ENCODE results near the gene TBKBP1. TPM values are rescaled to one million over a fixed set of nuclear protein-coding genes. Genes with fewer than 3 reads are reported as not detected.

TBKBP1 gene
- total RNA-seq, 1 experiment from 2014 or later = 16.3 TPM

- Histone ChIP-seq H3K27me3 (ENCODE audit: control insufficient read depth, insufficient read depth, low read length) (no peaks in the 10 kb centered on the region; the same call in 1 of the 2 replicates), H3K4me3 (ENCODE audit: insufficient read depth, low read depth, low read length) (no peak overlapping the region), H3K36me3 (replicated peaks; ENCODE audit: control insufficient read depth, insufficient read depth, low read length) (no peaks in the 10 kb centered on the region)
- no peak for DNase-seq
These were observed 15.6 kb downstream of the TBKBP1 start for GRCh38 chr17:47709594-47709993.

- DNase-seq = no peak
- Histone ChIP-seq H3K36me3 (replicated peaks; ENCODE audit: control insufficient read depth, insufficient read depth, low read length) (no peaks in the 10 kb centered on the region), H3K27me3 (ENCODE audit: control insufficient read depth, insufficient read depth, low read length) (no peaks in the 10 kb centered on the region; the same call in 1 of the 2 replicates), H3K4me3 (ENCODE audit: insufficient read depth, low read depth, low read length) (no peak overlapping the region)
These were observed 17.6 kb downstream of the TBKBP1 start for GRCh38 chr17:47711366-47712099.

GRCh38 chr17:47712330-47713023, 18.5 kb downstream of the TBKBP1 start:
- H3K36me3 ChIP-seq (replicated peaks; ENCODE audit: control insufficient read depth, insufficient read depth, low read length) = no peaks in the 10 kb centered on the region
- no peak for DNase-seq
- no peak overlapping the region for H3K4me3 ChIP-seq (ENCODE audit: insufficient read depth, low read depth, low read length)
- H3K27me3 ChIP-seq (ENCODE audit: control insufficient read depth, insufficient read depth, low read length) = no peaks in the 10 kb centered on the region; the same call in 1 of the 2 replicates

- no peaks in the 10 kb centered on the region for H3K36me3 ChIP-seq (replicated peaks; ENCODE audit: control insufficient read depth, insufficient read depth, low read length)
- H3K27me3 ChIP-seq (ENCODE audit: control insufficient read depth, insufficient read depth, low read length) = no peaks in the 10 kb centered on the region; the same call in 1 of the 2 replicates
- no peak overlapping the region for H3K4me3 ChIP-seq (ENCODE audit: insufficient read depth, low read depth, low read length)
- DNase-seq = peak; percentile 89
These were observed 20.2 kb downstream of the TBKBP1 start for GRCh38 chr17:47713980-47714700.

GRCh38 chr17:47714773-47715396, 20.9 kb downstream of the TBKBP1 start:
- peaks cover 4% of the 10 kb centered on the region; the same call in 1 of the 2 replicates for H3K27me3 ChIP-seq (ENCODE audit: control insufficient read depth, insufficient read depth, low read length)
- H3K36me3 ChIP-seq (replicated peaks; ENCODE audit: control insufficient read depth, insufficient read depth, low read length) = no peaks in the 10 kb centered on the region
- no peak overlapping the region for H3K4me3 ChIP-seq (ENCODE audit: insufficient read depth, low read depth, low read length)
- DNase-seq = no peak

GRCh38 chr17:47715669-47716325, 21.8 kb downstream of the TBKBP1 start:
- no peaks in the 10 kb centered on the region for H3K36me3 ChIP-seq (replicated peaks; ENCODE audit: control insufficient read depth, insufficient read depth, low read length)
- peaks cover 12% of the 10 kb centered on the region; the same call in 1 of the 2 replicates for H3K27me3 ChIP-seq (ENCODE audit: control insufficient read depth, insufficient read depth, low read length)
- DNase-seq = no peak
- H3K4me3 ChIP-seq (ENCODE audit: insufficient read depth, low read depth, low read length) = no peak overlapping the region

- DNase-seq = no peak
- Histone ChIP-seq H3K36me3 (replicated peaks; ENCODE audit: control insufficient read depth, insufficient read depth, low read length) (no peaks in the 10 kb centered on the region), H3K4me3 (ENCODE audit: insufficient read depth, low read depth, low read length) (no peak overlapping the region), H3K27me3 (ENCODE audit: control insufficient read depth, insufficient read depth, low read length) (peaks cover 18% of the 10 kb centered on the region)
These were observed 22.4 kb downstream of the TBKBP1 start for GRCh38 chr17:47716375-47716774.

- DNase-seq = peak; percentile 74
- Histone ChIP-seq H3K36me3 (replicated peaks; ENCODE audit: control insufficient read depth, insufficient read depth, low read length) (no peaks in the 10 kb centered on the region), H3K27me3 (ENCODE audit: control insufficient read depth, insufficient read depth, low read length) (peaks cover 27% of the 10 kb centered on the region), H3K4me3 (ENCODE audit: insufficient read depth, low read depth, low read length) (no peak overlapping the region)
These were observed 23.3 kb downstream of the TBKBP1 start for GRCh38 chr17:47717261-47717697.

GRCh38 chr17:47717979-47718621, 24.1 kb downstream of the TBKBP1 start:
- Histone ChIP-seq H3K36me3 (replicated peaks; ENCODE audit: control insufficient read depth, insufficient read depth, low read length) (no peaks in the 10 kb centered on the region), H3K27me3 (ENCODE audit: control insufficient read depth, insufficient read depth, low read length) (peaks cover 27% of the 10 kb centered on the region), H3K4me3 (ENCODE audit: insufficient read depth, low read depth, low read length) (no peak overlapping the region)
- DNase-seq = no peak

GRCh38 chr17:47718634-47719405, 24.9 kb downstream of the TBKBP1 start:
- no peak for DNase-seq
- Histone ChIP-seq H3K36me3 (replicated peaks; ENCODE audit: control insufficient read depth, insufficient read depth, low read length) (no peaks in the 10 kb centered on the region), H3K27me3 (ENCODE audit: control insufficient read depth, insufficient read depth, low read length) (peaks cover 27% of the 10 kb centered on the region), H3K4me3 (ENCODE audit: insufficient read depth, low read depth, low read length) (no peak overlapping the region)

GRCh38 chr17:47719411-47720152, 25.6 kb downstream of the TBKBP1 start:
- DNase-seq = no peak
- Histone ChIP-seq H3K36me3 (replicated peaks; ENCODE audit: control insufficient read depth, insufficient read depth, low read length) (no peaks in the 10 kb centered on the region), H3K27me3 (ENCODE audit: control insufficient read depth, insufficient read depth, low read length) (peaks cover 27% of the 10 kb centered on the region), H3K4me3 (ENCODE audit: insufficient read depth, low read depth, low read length) (no peak overlapping the region)

GRCh38 chr17:47720196-47720595, 26.2 kb downstream of the TBKBP1 start:
- H3K36me3 ChIP-seq (replicated peaks; ENCODE audit: control insufficient read depth, insufficient read depth, low read length) = no peaks in the 10 kb centered on the region
- no peak for DNase-seq
- H3K4me3 ChIP-seq (ENCODE audit: insufficient read depth, low read depth, low read length) = no peak overlapping the region
- peaks cover 27% of the 10 kb centered on the region for H3K27me3 ChIP-seq (ENCODE audit: control insufficient read depth, insufficient read depth, low read length)
